HUES6 (cell line): Measurements from ENCODE around the gene NME7.
A peak's percentile ranks its signal among the peaks of the same experiment; 100 is the strongest.

ENCODE experiments used
- H3K27ac ChIP-seq: 2 replicates; pipeline ENCODE4 v1.7.0; 2013; ENCODE audit warnings: low read depth, mild to moderate bottlenecking, low read length, inconsistent platforms
- H3K27me3 ChIP-seq: 2 replicates; pipeline ENCODE4 v1.6.1; 2013; ENCODE audit warnings: low read length; ENCODE audit not compliant: control insufficient read depth, insufficient read depth
- H3K36me3 ChIP-seq: 2 replicates; pipeline ENCODE4 v1.6.1; 2013; ENCODE audit warnings: low read length; ENCODE audit not compliant: control insufficient read depth, insufficient read depth
- H3K4me1 ChIP-seq: 2 replicates; pipeline ENCODE4 v1.6.1; 2013; ENCODE audit warnings: low read length; ENCODE audit not compliant: control insufficient read depth, insufficient read depth
- H3K4me3 ChIP-seq: 2 replicates; pipeline ENCODE4 v1.5.1; 2013; ENCODE audit warnings: low read depth, low read length
- H3K9ac ChIP-seq: one replicate; pipeline ENCODE4 v1.6.1; 2013; ENCODE audit warnings: mild to moderate bottlenecking, low read length
- H3K9me3 ChIP-seq: 2 replicates; pipeline ENCODE4 v1.6.1; 2013; ENCODE audit warnings: low read depth, low read length; ENCODE audit not compliant: control insufficient read depth, insufficient read depth

The NME7 gene

GRCh38 chr1:169368406-169368769, 791 bp upstream of the NME7 start:
- H3K27me3 ChIP-seq = no peaks in the 10 kb centered on the region
- H3K4me3 ChIP-seq = peak overlapping the region; percentile 84
- H3K4me1 ChIP-seq = peaks cover 3% of the 10 kb centered on the region; the same call in 1 of the 2 replicates
- peaks cover 17% of the 10 kb centered on the region; the same call in 1 of the 2 replicates for H3K36me3 ChIP-seq
- H3K9ac ChIP-seq = peak overlapping the region; percentile 88
- peaks cover 7% of the 10 kb centered on the region; the same call in 1 of the 2 replicates for H3K9me3 ChIP-seq
- peak overlapping the region; percentile 86; the same call in 1 of the 2 replicates for H3K27ac ChIP-seq

GRCh38 chr1:169367096-169367685, 406 bp downstream of the NME7 start:
- H3K9ac ChIP-seq = peak overlapping the region; percentile 88
- H3K27ac ChIP-seq = no peak overlapping the region
- H3K4me3 ChIP-seq = peak overlapping the region; percentile 84
- no peaks in the 10 kb centered on the region for H3K27me3 ChIP-seq
- peaks cover 14% of the 10 kb centered on the region; the same call in 1 of the 2 replicates for H3K36me3 ChIP-seq
- peaks cover 3% of the 10 kb centered on the region; the same call in 1 of the 2 replicates for H3K4me1 ChIP-seq
- H3K9me3 ChIP-seq = peaks cover 7% of the 10 kb centered on the region; the same call in 1 of the 2 replicates

- no peak overlapping the region for H3K4me3 ChIP-seq
Observed at GRCh38 chr1:169364948-169365347, 2.6 kb downstream of the NME7 start.

GRCh38 chr1:169363046-169363730, 4.4 kb downstream of the NME7 start:
- Histone ChIP-seq H3K9ac (no peak overlapping the region), H3K27ac (no peak overlapping the region), H3K36me3 (no peaks in the 10 kb centered on the region), H3K4me1 (no peaks in the 10 kb centered on the region), H3K9me3 (peaks cover 7% of the 10 kb centered on the region; the same call in 1 of the 2 replicates), H3K4me3 (no peak overlapping the region), H3K27me3 (no peaks in the 10 kb centered on the region)

More at GRCh38 chr1:169364948-169365347, 2.6 kb downstream of the NME7 start:
- 0 out of 2 replicates have a peak, but pooled peaks cover 1% of the 10 kb centered on the region for H3K36me3 ChIP-seq
- peaks cover 7% of the 10 kb centered on the region; the same call in 1 of the 2 replicates for H3K9me3 ChIP-seq
- no peak overlapping the region for H3K9ac ChIP-seq
- no peak overlapping the region for H3K27ac ChIP-seq
- no peaks in the 10 kb centered on the region for H3K27me3 ChIP-seq
- peaks cover 3% of the 10 kb centered on the region; the same call in 1 of the 2 replicates for H3K4me1 ChIP-seq

- no peaks in the 10 kb centered on the region for H3K36me3 ChIP-seq
- peaks cover 7% of the 10 kb centered on the region; the same call in 1 of the 2 replicates for H3K9me3 ChIP-seq
- H3K27ac ChIP-seq = no peak overlapping the region
- no peak overlapping the region for H3K9ac ChIP-seq
- no peaks in the 10 kb centered on the region for H3K27me3 ChIP-seq
- H3K4me1 ChIP-seq = no peaks in the 10 kb centered on the region
- H3K4me3 ChIP-seq = no peak overlapping the region
Observed at GRCh38 chr1:169361281-169361680, 6.3 kb downstream of the NME7 start.

- no peaks in the 10 kb centered on the region for H3K36me3 ChIP-seq
- no peaks in the 10 kb centered on the region for H3K27me3 ChIP-seq
- peaks cover 7% of the 10 kb centered on the region; the same call in 1 of the 2 replicates for H3K9me3 ChIP-seq
- H3K4me3 ChIP-seq = no peak overlapping the region
- no peak overlapping the region for H3K27ac ChIP-seq
- H3K4me1 ChIP-seq = no peaks in the 10 kb centered on the region
- H3K9ac ChIP-seq = no peak overlapping the region
Observed at GRCh38 chr1:169360415-169360814, 7.2 kb downstream of the NME7 start.

- Histone ChIP-seq H3K27me3 (no peaks in the 10 kb centered on the region), H3K27ac (no peak overlapping the region), H3K9ac (no peak overlapping the region), H3K36me3 (no peaks in the 10 kb centered on the region), H3K4me1 (no peaks in the 10 kb centered on the region), H3K9me3 (no peaks in the 10 kb centered on the region), H3K4me3 (no peak overlapping the region)
Observed at GRCh38 chr1:169348383-169349036, 19.1 kb downstream of the NME7 start.

- Histone ChIP-seq H3K27ac (no peak overlapping the region), H3K27me3 (no peaks in the 10 kb centered on the region), H3K36me3 (no peaks in the 10 kb centered on the region), H3K9ac (no peak overlapping the region), H3K4me1 (no peaks in the 10 kb centered on the region), H3K4me3 (no peak overlapping the region), H3K9me3 (no peaks in the 10 kb centered on the region)
Observed at GRCh38 chr1:169347688-169348382, 19.8 kb downstream of the NME7 start.

- no peak overlapping the region for H3K27ac ChIP-seq
- no peak overlapping the region for H3K4me3 ChIP-seq
- H3K9ac ChIP-seq = no peak overlapping the region
Observed at GRCh38 chr1:169346036-169346589, 21.5 kb downstream of the NME7 start.

GRCh38 chr1:169345511-169345910, 22.1 kb downstream of the NME7 start:
- peaks cover 11% of the 10 kb centered on the region for H3K9me3 ChIP-seq
- no peaks in the 10 kb centered on the region for H3K36me3 ChIP-seq
- H3K9ac ChIP-seq = no peak overlapping the region
- H3K4me3 ChIP-seq = no peak overlapping the region
- no peak overlapping the region for H3K27ac ChIP-seq
- H3K27me3 ChIP-seq = no peaks in the 10 kb centered on the region
- H3K4me1 ChIP-seq = no peaks in the 10 kb centered on the region

More at GRCh38 chr1:169346036-169346589, 21.5 kb downstream of the NME7 start:
- Histone ChIP-seq H3K4me1 (no peaks in the 10 kb centered on the region), H3K36me3 (no peaks in the 10 kb centered on the region), H3K27me3 (no peaks in the 10 kb centered on the region), H3K9me3 (peaks cover 10% of the 10 kb centered on the region)
